Uterus (tissue), 4 donors: ENCODE measurements around the gene C9orf85. TPM values are rescaled to one million over a fixed set of nuclear protein-coding genes. Genes with fewer than 3 reads are reported as not detected.

ENCODE experiments used
- DNase-seq, 2 donors: peaks; one replicate each; pipeline ENCODE4 v3.0.0-alpha.2; 2019 to 2020
- H3K27ac ChIP-seq, 2 donors: fragments of 200-600 bp; sonication (generic); 1 replicate in 1 of 2; 2 replicates in 1 of 2; pipeline ENCODE4 v1.5.1; 2016 to 2018
- H3K27me3 ChIP-seq, 2 donors: fragments of 200-600 bp; sonication (generic); one replicate each; pipeline ENCODE4 v1.5.1; 2018 to 2019; ENCODE audit warnings: control low read depth in 1 of 2
- H3K36me3 ChIP-seq, 2 donors: fragments of 200-600 bp; sonication (generic); one replicate each; pipeline ENCODE4 v1.5.1; 2019; ENCODE audit warnings: control low read depth in 1 of 2
- H3K4me1 ChIP-seq, 2 donors: fragments of 200-600 bp; sonication (generic); one replicate each; pipeline ENCODE4 v1.5.1; 2018 to 2019; ENCODE audit warnings: control low read depth in 1 of 2
- H3K4me3 ChIP-seq, 2 donors: fragments of 200-600 bp; sonication (generic); 1 replicate in 1 of 2; 2 replicates in 1 of 2; pipeline ENCODE4 v1.5.1; 2018 to 2019; ENCODE audit warnings: mild to moderate bottlenecking in 1 of 2
- H3K9me3 ChIP-seq, 2 donors: fragments of 200-600 bp; sonication (generic); one replicate each; pipeline ENCODE4 v1.5.1; 2019; ENCODE audit warnings: control low read depth in 1 of 2
- CTCF ChIP-seq, 4 experiments: fragments of 200-600 bp in 2 of 4; fragments of 450-650 bp in 2 of 4; sonication (generic) in 2 of 4; IDR thresholded peaks; one replicate each; pipeline ENCODE4 v1.5.1; 2016 to 2019; ENCODE audit warnings: antibody characterized with exemption in 4 of 4, mild to moderate bottlenecking in 2 of 4, moderate library complexity in 1 of 4
- POLR2A ChIP-seq, 2 donors: fragments of 450-650 bp; IDR thresholded peaks; one replicate each; pipeline ENCODE4 v1.6.1; 2016; ENCODE audit warnings: antibody characterized with exemption in 2 of 2, mild to moderate bottlenecking in 1 of 2, moderate library complexity in 1 of 2
- intact Hi-C: fragments of 100-400 bp; cut with DNase I; formaldehyde crosslinking; loops from one replicate; pipeline ENCODE4 v1.15.1; 2023; ENCODE audit warnings: low total_unique reads
- total RNA-seq, 4 donors: library from RNA; depleted of rRNA in 3 of 4; stranded (reverse); fragments of >200 nt in 3 of 4; gene quantifications; one replicate each; pipeline versions ENCODE4 v1.1.0 to v1.2.4, GENCODE V29; 2014 to 2023
- donor health status: DM: yes; HTN: yes; CAD: no.

C9orf85 gene
- total RNA-seq, 4 donors from 2014 or later, result 8.2 to 22.0 (median 15.9) TPM

- no peaks in the 10 kb centered on the region for H3K4me1 ChIP-seq
- intact Hi-C loops, result no loop called here
- H3K36me3 ChIP-seq, result no peaks in the 10 kb centered on the region
- no peak for TF ChIP-seq CTCF (IDR thresholded peaks at IDR 0.05)
- no peak for TF ChIP-seq POLR2A (IDR thresholded peaks at IDR 0.05)
- peaks cover 0 to 14% of the 10 kb centered on the region in 2 donors for H3K9me3 ChIP-seq
- no peak for DNase-seq
- H3K4me3 ChIP-seq, result no peak overlapping the region
- no peaks in the 10 kb centered on the region for H3K27me3 ChIP-seq
- H3K27ac ChIP-seq, result no peak overlapping the region
These were observed 32.8 kb upstream of the C9orf85 start for GRCh38 chr9:71878327-71879274.

- no peak overlapping the region for H3K27ac ChIP-seq
- intact Hi-C loops, result no loop called here
- TF ChIP-seq POLR2A (IDR thresholded peaks at IDR 0.05) (no peak), CTCF (IDR thresholded peaks at IDR 0.05) (no peak)
- no peaks in the 10 kb centered on the region for H3K4me1 ChIP-seq
- H3K27me3 ChIP-seq, result no peaks in the 10 kb centered on the region
- H3K36me3 ChIP-seq, result no peaks in the 10 kb centered on the region
- H3K4me3 ChIP-seq, result no peak overlapping the region
- no peak for DNase-seq
- peaks cover 0 to 17% of the 10 kb centered on the region in 2 donors for H3K9me3 ChIP-seq
These were observed 31.7 kb upstream of the C9orf85 start for GRCh38 chr9:71879644-71880174.

- DNase-seq, result no peak
- Histone ChIP-seq H3K36me3 (no peaks in the 10 kb centered on the region), H3K27me3 (no peaks in the 10 kb centered on the region), H3K9me3 (peaks cover 0 to 6% of the 10 kb centered on the region in 2 donors), H3K27ac (no peak overlapping the region), H3K4me1 (no peaks in the 10 kb centered on the region), H3K4me3 (no peak overlapping the region)
- intact Hi-C loops, result no loop called here
- TF ChIP-seq POLR2A (IDR thresholded peaks at IDR 0.05) (no peak), CTCF (IDR thresholded peaks at IDR 0.05) (no peak)
These were observed 27.4 kb upstream of the C9orf85 start for GRCh38 chr9:71884005-71884404.

- Histone ChIP-seq H3K9me3 (peaks cover 0 to 5% of the 10 kb centered on the region in 2 donors), H3K27ac (no peak overlapping the region), H3K27me3 (no peaks in the 10 kb centered on the region), H3K4me3 (no peak overlapping the region), H3K4me1 (no peaks in the 10 kb centered on the region), H3K36me3 (no peaks in the 10 kb centered on the region)
- TF ChIP-seq CTCF (IDR thresholded peaks at IDR 0.05), result no peak
- TF ChIP-seq POLR2A (IDR thresholded peaks at IDR 0.05), result no peak
- intact Hi-C loops, result no loop called here
- DNase-seq, result no peak
These were observed 26.0 kb upstream of the C9orf85 start for GRCh38 chr9:71885467-71885866.

- Histone ChIP-seq H3K4me3 (no peak overlapping the region), H3K27ac (no peak overlapping the region), H3K9me3 (peaks cover 0 to 5% of the 10 kb centered on the region in 2 donors), H3K27me3 (no peaks in the 10 kb centered on the region), H3K36me3 (no peaks in the 10 kb centered on the region), H3K4me1 (no peaks in the 10 kb centered on the region)
- no peak for DNase-seq
- intact Hi-C loops, result no loop called here
- TF ChIP-seq POLR2A (IDR thresholded peaks at IDR 0.05) (no peak), CTCF (IDR thresholded peaks at IDR 0.05) (no peak)
These were observed 25.4 kb upstream of the C9orf85 start for GRCh38 chr9:71886015-71886414.
